Smooth muscle cell (in vitro differentiated cells): ENCODE data around the gene ZNF451. TPM values are rescaled to one million over a fixed set of nuclear protein-coding genes. Genes with fewer than 3 reads are reported as not detected.

Experiments used
- DNase-seq: peaks from one replicate; lab custom pipeline; 2025; ENCODE audit not compliant: unreplicated experiment; lab: John Stamatoyannopoulos, UW
- H2AFZ ChIP-seq: fragments of 200-600 bp; sonication (generic); 2 replicates; pipeline ENCODE4 v1.6.0; 2016; ENCODE audit warnings: antibody characterized with exemption, low read depth, mild to moderate bottlenecking
- H3F3A ChIP-seq: fragments of 200-600 bp; sonication (generic); 2 replicates; pipeline ENCODE4 v1.6.0; 2017; ENCODE audit warnings: antibody characterized with exemption, low read depth
- H3K27ac ChIP-seq: fragments of 200-600 bp; sonication (generic); 2 replicates; pipeline ENCODE4 v1.5.1; 2016; ENCODE audit warnings: low read depth, mild to moderate bottlenecking
- H3K27me3 ChIP-seq: fragments of 200-600 bp; sonication (generic); 2 replicates; pipeline ENCODE4 v1.6.1; 2016; ENCODE audit warnings: low read depth, mild to moderate bottlenecking
- H3K36me3 ChIP-seq: fragments of 200-600 bp; sonication (generic); 2 replicates; pipeline ENCODE4 v1.5.1; 2016; ENCODE audit warnings: low read depth
- H3K4me1 ChIP-seq: fragments of 200-600 bp; sonication (generic); 2 replicates; pipeline ENCODE4 v1.5.1; 2016; ENCODE audit warnings: low read depth
- H3K4me2 ChIP-seq: fragments of 200-600 bp; sonication (generic); 2 replicates; pipeline ENCODE4 v1.6.0; 2016; ENCODE audit warnings: mild to moderate bottlenecking
- H3K4me3 ChIP-seq: fragments of 200-600 bp; sonication (generic); 2 replicates; pipeline ENCODE4 v1.5.1; 2016; ENCODE audit warnings: mild to moderate bottlenecking
- H3K79me2 ChIP-seq: fragments of 200-600 bp; sonication (generic); 2 replicates; pipeline ENCODE4 v1.6.0; 2016; ENCODE audit warnings: low read depth, mild to moderate bottlenecking
- H3K9ac ChIP-seq: fragments of 200-600 bp; sonication (generic); 2 replicates; pipeline ENCODE4 v1.6.0; 2016; ENCODE audit warnings: low read depth
- H3K9me3 ChIP-seq: fragments of 200-600 bp; sonication (generic); replicated peaks from 2 replicates; pipeline ENCODE4 v1.5.1; 2016; ENCODE audit warnings: low read depth
- H4K20me1 ChIP-seq: fragments of 200-600 bp; sonication (generic); 2 replicates; pipeline ENCODE4 v1.6.0; 2016; ENCODE audit warnings: low read depth
- WGBS: methylation state at CpG from one replicate; pipeline ENCODE4 v1.1.7; 2016; ENCODE audit warnings: low lambda C conversion rate; 5-methylcytosine and 5-hydroxymethylcytosine counted together
- polyA plus RNA-seq: library from polyadenylated mRNA; unstranded; fragments of >200 nt; fragmentation: Nextera tagmentation; extraction: Ambion mirVana; gene quantifications from 2 replicates; pipeline ENCODE4 v1.2.1, GENCODE V29; 2016
- total RNA-seq: library from RNA; depleted of rRNA; stranded (reverse); fragments of >200 nt; gene quantifications from 2 replicates; pipeline ENCODE4 v1.2.3, GENCODE V29; 2014
- TF ChIP-seq, protein P1 (sequence below): fragments of 200-600 bp; sonication (generic); IDR thresholded peaks from 2 replicates; pipeline ENCODE4 v1.5.1; 2017; ENCODE audit warnings: borderline replicate concordance, mild to moderate bottlenecking, antibody characterized with exemption; ENCODE audit not compliant: insufficient read depth, poor library complexity, severe bottlenecking

The ZNF451 gene
- total and polyA plus RNA-seq, 2 experiments from 2014 or later: 21.1 to 76.5 TPM

DNA sequence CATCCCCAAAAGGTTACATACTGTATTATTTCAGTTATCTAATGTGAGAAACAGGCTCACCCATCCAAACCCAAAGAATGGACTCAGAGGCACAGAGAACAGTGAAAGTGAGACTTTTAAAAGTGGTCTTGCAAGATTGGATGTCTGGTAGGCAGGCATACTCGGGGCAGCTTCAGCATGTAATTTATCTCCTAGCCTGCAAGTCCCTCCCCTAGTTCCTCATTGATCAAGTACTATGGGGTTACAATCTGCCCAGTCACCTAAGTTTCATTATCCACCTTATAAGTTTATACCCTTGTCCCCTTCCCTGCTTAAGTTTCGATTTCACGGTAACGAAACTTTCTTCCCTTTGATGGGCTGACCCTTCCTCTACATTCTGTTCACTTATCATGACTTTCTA is 20.8 kb upstream of the ZNF451 start:
- DNase-seq: no peak
- H3K9ac ChIP-seq: no peak overlapping the region
- no peaks in the 10 kb centered on the region for H3F3A ChIP-seq
- 87% methylated on average over 4 of the region's 4 CpGs for WGBS
- H3K9me3 ChIP-seq: no peaks in the 10 kb centered on the region
- no peaks in the 10 kb centered on the region for H4K20me1 ChIP-seq
- no peaks in the 10 kb centered on the region for H3K36me3 ChIP-seq
- no peak overlapping the region for H2AFZ ChIP-seq
- TF ChIP-seq, protein P1, sequence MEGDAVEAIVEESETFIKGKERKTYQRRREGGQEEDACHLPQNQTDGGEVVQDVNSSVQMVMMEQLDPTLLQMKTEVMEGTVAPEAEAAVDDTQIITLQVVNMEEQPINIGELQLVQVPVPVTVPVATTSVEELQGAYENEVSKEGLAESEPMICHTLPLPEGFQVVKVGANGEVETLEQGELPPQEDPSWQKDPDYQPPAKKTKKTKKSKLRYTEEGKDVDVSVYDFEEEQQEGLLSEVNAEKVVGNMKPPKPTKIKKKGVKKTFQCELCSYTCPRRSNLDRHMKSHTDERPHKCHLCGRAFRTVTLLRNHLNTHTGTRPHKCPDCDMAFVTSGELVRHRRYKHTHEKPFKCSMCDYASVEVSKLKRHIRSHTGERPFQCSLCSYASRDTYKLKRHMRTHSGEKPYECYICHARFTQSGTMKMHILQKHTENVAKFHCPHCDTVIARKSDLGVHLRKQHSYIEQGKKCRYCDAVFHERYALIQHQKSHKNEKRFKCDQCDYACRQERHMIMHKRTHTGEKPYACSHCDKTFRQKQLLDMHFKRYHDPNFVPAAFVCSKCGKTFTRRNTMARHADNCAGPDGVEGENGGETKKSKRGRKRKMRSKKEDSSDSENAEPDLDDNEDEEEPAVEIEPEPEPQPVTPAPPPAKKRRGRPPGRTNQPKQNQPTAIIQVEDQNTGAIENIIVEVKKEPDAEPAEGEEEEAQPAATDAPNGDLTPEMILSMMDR: no peak
- H3K4me1 ChIP-seq: no peaks in the 10 kb centered on the region
- H3K27me3 ChIP-seq: no peaks in the 10 kb centered on the region
- no peaks in the 10 kb centered on the region for H3K79me2 ChIP-seq
- H3K4me3 ChIP-seq: no peak overlapping the region
- no peak overlapping the region for H3K4me2 ChIP-seq
- H3K27ac ChIP-seq: no peak overlapping the region

DNA sequence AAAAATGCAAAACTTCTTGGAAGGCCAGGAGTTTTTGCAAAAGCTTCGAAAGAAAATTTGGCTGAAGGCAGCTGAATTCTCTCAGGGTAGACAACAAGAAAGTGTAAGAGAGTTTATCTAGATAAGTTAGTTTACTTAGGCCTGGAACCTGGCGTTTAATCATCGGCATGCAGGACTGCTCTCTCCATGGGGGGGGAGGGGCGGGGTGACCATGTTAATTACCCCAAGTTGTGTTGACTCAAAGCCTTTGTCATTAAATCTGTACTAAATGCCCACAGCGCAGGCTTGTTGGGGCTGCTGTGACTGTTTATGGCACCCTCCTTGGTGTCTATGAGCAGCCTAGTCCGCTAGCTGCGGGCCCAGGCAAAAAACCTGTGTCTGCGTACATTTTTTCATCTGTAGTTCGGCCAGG is 20.1 kb upstream of the ZNF451 start:
- no peak overlapping the region for H3K4me3 ChIP-seq
- H2AFZ ChIP-seq: no peak overlapping the region
- H3K4me2 ChIP-seq: no peak overlapping the region
- no peak overlapping the region for H3K9ac ChIP-seq
- DNase-seq: no peak
- no peaks in the 10 kb centered on the region for H3K27me3 ChIP-seq
- TF ChIP-seq, protein P1: no peak
- no peaks in the 10 kb centered on the region for H3K9me3 ChIP-seq
- no peaks in the 10 kb centered on the region for H3K79me2 ChIP-seq
- H4K20me1 ChIP-seq: no peaks in the 10 kb centered on the region
- H3K27ac ChIP-seq: no peak overlapping the region
- no peaks in the 10 kb centered on the region for H3K4me1 ChIP-seq
- H3K36me3 ChIP-seq: no peaks in the 10 kb centered on the region
- WGBS: 79% methylated on average over 9 of the region's 9 CpGs
- no peaks in the 10 kb centered on the region for H3F3A ChIP-seq

DNA sequence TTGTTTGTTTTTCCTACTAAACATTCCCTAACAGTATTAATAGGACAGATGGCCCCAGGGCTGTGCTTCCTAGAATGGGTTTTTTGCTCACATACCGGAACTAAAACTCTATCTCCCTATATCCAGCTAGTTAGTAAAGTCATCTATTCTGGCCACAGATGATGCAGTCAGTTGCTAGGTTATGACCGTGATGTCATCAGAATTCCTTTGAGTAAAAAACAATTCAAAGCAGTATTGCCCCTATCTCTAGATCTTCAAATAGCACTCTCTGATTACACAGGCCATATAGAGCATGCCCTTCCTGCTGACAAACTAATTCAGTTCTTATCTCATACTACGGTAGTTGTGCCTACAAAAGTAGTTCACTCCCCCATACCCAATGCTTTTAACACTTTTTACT is 17.9 kb upstream of the ZNF451 start:
- Histone ChIP-seq H3K27ac (no peak overlapping the region), H3K36me3 (no peaks in the 10 kb centered on the region), H3K4me2 (no peak overlapping the region), H2AFZ (no peak overlapping the region), H4K20me1 (no peaks in the 10 kb centered on the region), H3K9ac (no peak overlapping the region), H3K9me3 (no peaks in the 10 kb centered on the region), H3K27me3 (no peaks in the 10 kb centered on the region), H3K4me3 (no peak overlapping the region), H3K79me2 (no peaks in the 10 kb centered on the region), H3K4me1 (no peaks in the 10 kb centered on the region), H3F3A (no peaks in the 10 kb centered on the region)
- DNase-seq: no peak
- TF ChIP-seq, protein P1: no peak
- WGBS: 67% methylated on average over 3 of the region's 3 CpGs

DNA sequence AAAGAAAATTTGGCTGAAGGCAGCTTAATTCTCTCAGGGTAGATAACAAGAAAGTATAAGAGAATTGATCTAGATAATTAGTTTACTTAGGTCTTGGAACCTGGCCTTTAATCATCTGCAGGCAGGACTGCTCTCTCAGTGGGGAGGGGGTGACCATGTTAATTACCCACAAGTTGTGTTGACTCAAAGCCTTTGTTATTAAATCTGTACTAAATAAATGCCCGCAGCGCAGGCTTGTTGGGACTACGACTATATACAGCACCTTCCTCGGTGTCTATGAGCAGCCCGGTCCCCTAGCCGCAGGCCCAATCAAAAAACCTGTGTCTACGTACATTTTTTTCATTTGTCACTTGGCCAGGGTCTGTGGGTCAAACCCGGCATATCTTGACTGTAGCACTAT is 15.6 kb upstream of the ZNF451 start:
- Histone ChIP-seq H3K4me1 (no peaks in the 10 kb centered on the region), H3F3A (no peaks in the 10 kb centered on the region), H3K4me2 (no peak overlapping the region), H3K4me3 (no peak overlapping the region), H3K27ac (no peak overlapping the region), H3K9me3 (no peaks in the 10 kb centered on the region), H2AFZ (no peak overlapping the region), H3K27me3 (no peaks in the 10 kb centered on the region), H3K36me3 (no peaks in the 10 kb centered on the region), H3K9ac (no peak overlapping the region), H3K79me2 (no peaks in the 10 kb centered on the region), H4K20me1 (no peaks in the 10 kb centered on the region)
- TF ChIP-seq, protein P1: no peak
- WGBS: 94% methylated on average over 8 of the region's 8 CpGs
- DNase-seq: no peak
